SKM-1 (cell line): ENCODE measurements around the gene TEX19.
"Not testable (repeated sequence)": the region's sequence is repeated elsewhere in the genome, so short reads cannot be mapped to it uniquely, and the experiment has no call there.

ENCODE experiments used
- DNase-seq: peaks from one replicate; lab custom pipeline; 2025; ENCODE audit not compliant: unreplicated experiment; lab: John Stamatoyannopoulos, UW

TEX19 gene

GRCh38 chr17:82374626-82375331 is 15.7 kb downstream of the TEX19 start:
- DNase-seq = no peak

GRCh38 chr17:82375359-82376041 is 16.5 kb downstream of the TEX19 start:
- DNase-seq = no peak

- no peak for DNase-seq
Measured at GRCh38 chr17:82376042-82376730, 17.1 kb downstream of the TEX19 start.

- DNase-seq = not testable (repeated sequence)
Measured at GRCh38 chr17:82377294-82377693, 18.2 kb downstream of the TEX19 start.

GRCh38 chr17:82377924-82378740 is 19.1 kb downstream of the TEX19 start:
- DNase-seq = no peak

GRCh38 chr17:82378741-82379021 is 19.6 kb downstream of the TEX19 start:
- DNase-seq = no peak

GRCh38 chr17:82380860-82381702 is 22.0 kb downstream of the TEX19 start:
- DNase-seq = no peak

- not testable (repeated sequence) for DNase-seq
Measured at GRCh38 chr17:82381703-82382009, 22.6 kb downstream of the TEX19 start.

GRCh38 chr17:82382220-82382932 is 23.3 kb downstream of the TEX19 start:
- not testable (repeated sequence) for DNase-seq

- DNase-seq = no peak
Measured at GRCh38 chr17:82382933-82383255, 23.8 kb downstream of the TEX19 start.

- no peak for DNase-seq
Measured at GRCh38 chr17:82383411-82383810, 24.4 kb downstream of the TEX19 start.

- no peak for DNase-seq
Measured at GRCh38 chr17:82384051-82384729, 25.1 kb downstream of the TEX19 start.

GRCh38 chr17:82384730-82385481 is 25.9 kb downstream of the TEX19 start:
- no peak for DNase-seq

- no peak for DNase-seq
Measured at GRCh38 chr17:82385559-82386254, 26.7 kb downstream of the TEX19 start.

GRCh38 chr17:82386255-82386831 is 27.3 kb downstream of the TEX19 start:
- no peak for DNase-seq

- DNase-seq = no peak
Measured at GRCh38 chr17:82386881-82387704, 28.0 kb downstream of the TEX19 start.

- DNase-seq = no peak
Measured at GRCh38 chr17:82387705-82388106, 28.7 kb downstream of the TEX19 start.
